ENCODE measurements around the gene PPP6R2.

DNA sequence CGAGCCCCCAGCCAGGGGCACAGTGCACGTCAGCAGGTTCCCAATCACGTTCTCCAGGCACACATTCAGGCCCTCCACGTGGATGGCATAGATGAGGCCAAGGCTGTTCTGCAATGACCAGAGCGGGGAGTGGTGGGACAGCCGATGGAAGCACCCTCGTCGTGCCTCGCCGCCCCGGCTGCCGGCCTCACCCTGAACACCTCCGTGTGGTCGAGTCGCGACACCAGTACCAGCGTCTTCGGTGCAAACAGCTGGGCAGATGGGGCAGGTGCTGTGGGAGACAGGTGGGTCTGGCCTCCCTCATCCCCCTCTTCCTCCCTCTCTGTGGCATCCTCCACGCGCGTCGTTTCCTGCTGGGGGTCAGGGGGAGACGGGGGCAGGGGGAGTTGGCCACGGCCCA lies 124.2 kb downstream of the PPP6R2 start:
- no peak for TF ChIP-seq TCF12 (IDR thresholded peaks at IDR 0.05; ENCODE audit: low read depth)
- no peak for TF ChIP-seq EP300 (IDR thresholded peaks at IDR 0.05; ENCODE audit: borderline replicate concordance)
- TF ChIP-seq ZBTB7A (IDR thresholded peaks at IDR 0.05; ENCODE audit: low read depth) = no peak
- no peak for TF ChIP-seq CEBPB (IDR thresholded peaks at IDR 0.05)
- TF ChIP-seq, protein P1, sequence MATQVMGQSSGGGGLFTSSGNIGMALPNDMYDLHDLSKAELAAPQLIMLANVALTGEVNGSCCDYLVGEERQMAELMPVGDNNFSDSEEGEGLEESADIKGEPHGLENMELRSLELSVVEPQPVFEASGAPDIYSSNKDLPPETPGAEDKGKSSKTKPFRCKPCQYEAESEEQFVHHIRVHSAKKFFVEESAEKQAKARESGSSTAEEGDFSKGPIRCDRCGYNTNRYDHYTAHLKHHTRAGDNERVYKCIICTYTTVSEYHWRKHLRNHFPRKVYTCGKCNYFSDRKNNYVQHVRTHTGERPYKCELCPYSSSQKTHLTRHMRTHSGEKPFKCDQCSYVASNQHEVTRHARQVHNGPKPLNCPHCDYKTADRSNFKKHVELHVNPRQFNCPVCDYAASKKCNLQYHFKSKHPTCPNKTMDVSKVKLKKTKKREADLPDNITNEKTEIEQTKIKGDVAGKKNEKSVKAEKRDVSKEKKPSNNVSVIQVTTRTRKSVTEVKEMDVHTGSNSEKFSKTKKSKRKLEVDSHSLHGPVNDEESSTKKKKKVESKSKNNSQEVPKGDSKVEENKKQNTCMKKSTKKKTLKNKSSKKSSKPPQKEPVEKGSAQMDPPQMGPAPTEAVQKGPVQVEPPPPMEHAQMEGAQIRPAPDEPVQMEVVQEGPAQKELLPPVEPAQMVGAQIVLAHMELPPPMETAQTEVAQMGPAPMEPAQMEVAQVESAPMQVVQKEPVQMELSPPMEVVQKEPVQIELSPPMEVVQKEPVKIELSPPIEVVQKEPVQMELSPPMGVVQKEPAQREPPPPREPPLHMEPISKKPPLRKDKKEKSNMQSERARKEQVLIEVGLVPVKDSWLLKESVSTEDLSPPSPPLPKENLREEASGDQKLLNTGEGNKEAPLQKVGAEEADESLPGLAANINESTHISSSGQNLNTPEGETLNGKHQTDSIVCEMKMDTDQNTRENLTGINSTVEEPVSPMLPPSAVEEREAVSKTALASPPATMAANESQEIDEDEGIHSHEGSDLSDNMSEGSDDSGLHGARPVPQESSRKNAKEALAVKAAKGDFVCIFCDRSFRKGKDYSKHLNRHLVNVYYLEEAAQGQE (IDR thresholded peaks at IDR 0.05; ENCODE audit: low read depth) = no peak
